Hepatocyte (in vitro differentiated cells): Measurements from ENCODE around the gene PROSER2.

ENCODE experiments used
- EZH2 ChIP-seq: fragments of 200-600 bp; sonication (generic); IDR thresholded peaks from 2 replicates; pipeline ENCODE4 v1.6.1; 2016; ENCODE audit warnings: antibody characterized with exemption, mild to moderate bottlenecking, borderline replicate concordance
- TF ChIP-seq, protein P1 (sequence below): fragments of 200-600 bp; sonication (generic); IDR thresholded peaks from 2 replicates; pipeline ENCODE4 v1.5.1; 2016; ENCODE audit warnings: antibody characterized with exemption, mild to moderate bottlenecking; ENCODE audit not compliant: poor library complexity

DNA sequence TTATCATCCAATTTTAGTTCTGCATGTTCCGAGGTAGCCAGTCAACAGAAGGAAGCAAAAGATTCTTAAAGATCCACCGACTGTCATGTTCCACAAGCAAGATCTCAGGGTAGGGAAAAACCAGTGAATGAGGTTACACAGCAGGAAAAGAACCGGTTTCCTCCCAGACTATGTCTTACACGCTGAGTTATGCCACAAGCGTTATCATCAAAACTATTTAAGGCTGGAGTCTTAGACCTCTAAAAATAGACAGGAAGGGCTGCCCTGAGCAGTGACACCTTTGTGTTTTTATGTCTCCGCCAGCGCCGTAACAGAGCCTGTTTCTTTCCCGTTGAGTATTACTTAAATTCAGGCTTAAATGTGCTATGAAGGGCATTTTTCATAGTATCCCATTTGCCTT, 48.3 kb downstream of the PROSER2 start:
- TF ChIP-seq, protein P1, sequence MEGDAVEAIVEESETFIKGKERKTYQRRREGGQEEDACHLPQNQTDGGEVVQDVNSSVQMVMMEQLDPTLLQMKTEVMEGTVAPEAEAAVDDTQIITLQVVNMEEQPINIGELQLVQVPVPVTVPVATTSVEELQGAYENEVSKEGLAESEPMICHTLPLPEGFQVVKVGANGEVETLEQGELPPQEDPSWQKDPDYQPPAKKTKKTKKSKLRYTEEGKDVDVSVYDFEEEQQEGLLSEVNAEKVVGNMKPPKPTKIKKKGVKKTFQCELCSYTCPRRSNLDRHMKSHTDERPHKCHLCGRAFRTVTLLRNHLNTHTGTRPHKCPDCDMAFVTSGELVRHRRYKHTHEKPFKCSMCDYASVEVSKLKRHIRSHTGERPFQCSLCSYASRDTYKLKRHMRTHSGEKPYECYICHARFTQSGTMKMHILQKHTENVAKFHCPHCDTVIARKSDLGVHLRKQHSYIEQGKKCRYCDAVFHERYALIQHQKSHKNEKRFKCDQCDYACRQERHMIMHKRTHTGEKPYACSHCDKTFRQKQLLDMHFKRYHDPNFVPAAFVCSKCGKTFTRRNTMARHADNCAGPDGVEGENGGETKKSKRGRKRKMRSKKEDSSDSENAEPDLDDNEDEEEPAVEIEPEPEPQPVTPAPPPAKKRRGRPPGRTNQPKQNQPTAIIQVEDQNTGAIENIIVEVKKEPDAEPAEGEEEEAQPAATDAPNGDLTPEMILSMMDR, result no peak
- no peak for TF ChIP-seq EZH2
